Erythroblast (primary cell): Measurements from ENCODE around the gene MAGEA10.
"Not testable (repeated sequence)": the region's sequence is repeated elsewhere in the genome, so short reads cannot be mapped to it uniquely, and the experiment has no call there.

Experiments
- GATA1 ChIP-seq: IDR thresholded peaks from 2 replicates; pipeline ENCODE4 v1.6.1; 2011; ENCODE audit warnings: low read depth, mild to moderate bottlenecking, control low read depth, low read length, moderate library complexity
- POLR2A ChIP-seq: IDR thresholded peaks from 2 replicates; pipeline ENCODE4 v1.6.1; 2011; ENCODE audit warnings: mild to moderate bottlenecking, low read length

DNA sequence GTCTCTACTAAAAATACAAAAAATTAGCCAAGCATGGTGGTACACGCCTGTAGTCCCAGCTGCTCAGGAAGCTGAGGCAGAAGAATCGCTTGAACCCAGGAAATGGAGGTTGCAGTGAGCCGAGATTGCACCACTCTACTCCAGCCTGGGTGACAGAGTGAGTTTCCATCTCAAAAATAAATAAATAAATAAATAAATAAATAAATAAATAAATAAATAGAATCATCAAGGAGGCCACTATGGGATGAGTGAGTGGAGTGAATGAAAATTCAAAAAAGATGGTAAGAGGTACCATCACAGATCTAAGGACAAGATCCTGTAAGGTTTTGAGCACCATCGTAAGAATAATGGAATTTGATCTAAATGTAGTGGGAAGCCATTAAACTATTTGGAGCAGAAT lies 37.5 kb upstream of the MAGEA10 start:
- not testable (repeated sequence) for TF ChIP-seq POLR2A, GATA1
